ENCODE results near the gene IPP.
"Not testable (repeated sequence)": the region's sequence is repeated elsewhere in the genome, so short reads cannot be mapped to it uniquely, and the experiment has no call there.

IPP gene

DNA sequence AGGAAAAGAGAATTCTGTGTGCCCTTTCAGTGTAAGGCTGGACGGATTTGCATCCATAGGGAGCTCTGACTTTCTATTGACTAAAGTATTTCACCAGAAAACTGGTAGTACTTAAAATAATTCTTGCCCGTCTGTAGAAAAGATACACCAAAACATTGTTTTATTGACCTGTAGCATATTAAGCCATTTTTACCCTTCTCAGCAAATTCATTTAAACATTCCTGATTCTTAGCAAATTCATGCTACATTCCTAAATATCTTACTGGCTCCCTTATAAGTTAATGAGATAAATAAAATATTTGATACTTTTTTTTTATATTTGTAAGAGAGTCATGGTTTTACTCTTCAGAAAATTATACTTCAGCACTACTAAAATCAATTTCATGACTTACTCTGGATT lies 1.6 kb upstream of the IPP start:
- H4K20me1 ChIP-seq = no peaks in the 10 kb centered on the region
- H3K9ac ChIP-seq = no peak overlapping the region
- peaks cover 12 to 23% (median 19%) of the 10 kb centered on the region in 10 experiments for H3K4me1 ChIP-seq
- H3K27me3 ChIP-seq = no peaks in the 10 kb centered on the region
- H3K27ac ChIP-seq = no peak overlapping the region; a peak in 1 of 22 replicates
- no peak overlapping the region for H3K4me3 ChIP-seq
- peaks cover 30 to 40% (median 35%) of the 10 kb centered on the region in 11 experiments for H3K9me3 ChIP-seq (replicated peaks in 1 of 11)
- H3K36me3 ChIP-seq = peaks cover 0 to 11% (median 0%) of the 10 kb centered on the region in 11 experiments; a peak in 2 of 22 replicates
- peak overlapping the region in 1 of 11 experiments; percentile 92; a peak in 1 of 22 replicates for H3K4me2 ChIP-seq
- TF ChIP-seq Cebpa-rat (IDR thresholded peaks at IDR 0.05) = no peak

DNA sequence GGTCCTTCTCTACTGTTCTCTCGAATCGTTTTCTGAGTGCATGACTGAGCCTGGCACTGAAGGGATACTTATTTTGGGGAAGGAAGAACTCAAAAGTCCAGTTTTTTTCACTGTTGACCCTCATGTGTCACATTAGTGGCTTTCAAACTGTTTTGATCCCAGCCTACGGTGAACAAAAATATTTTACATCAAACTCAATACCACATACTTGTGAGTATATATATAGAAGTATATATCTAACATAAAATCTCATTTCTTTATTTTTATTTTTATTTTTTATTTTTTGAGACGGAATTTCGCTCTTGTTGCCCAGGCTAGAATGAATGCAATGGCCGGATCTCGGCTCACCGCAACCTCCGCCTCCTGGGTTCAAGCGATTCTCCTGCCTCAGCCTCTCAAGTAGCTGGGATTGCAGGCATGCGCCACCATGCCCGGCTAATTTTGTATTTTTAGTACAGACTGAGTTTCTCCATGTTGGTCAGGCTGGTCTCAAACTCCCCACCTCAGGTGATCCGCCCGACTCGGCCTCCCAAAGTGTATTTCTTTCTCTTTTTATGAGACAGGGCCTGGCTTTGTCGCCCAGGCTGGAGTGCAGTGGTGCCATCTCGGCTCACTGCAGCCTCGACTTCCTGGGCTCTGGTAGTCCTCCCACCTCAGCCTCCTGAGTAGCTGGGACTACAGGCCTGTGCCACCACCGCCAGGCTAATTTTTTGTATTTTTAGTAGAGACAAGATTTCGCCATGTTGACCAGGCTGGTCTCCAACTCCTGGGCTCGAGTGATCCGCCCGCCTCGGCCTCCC lies 786 bp upstream of the IPP start:
- peak overlapping the region; percentile 51 to 67 (median 57); a peak in 19 of 20 replicates for H3K4me3 ChIP-seq
- H3K4me2 ChIP-seq = peak overlapping the region; percentile 80 to 92 (median 85)
- not testable (repeated sequence) for H4K20me1 ChIP-seq, H3K27me3 ChIP-seq
- peak overlapping the region; percentile 92 to 99 (median 97) for H3K27ac ChIP-seq
- peaks cover 12 to 23% (median 19%) of the 10 kb centered on the region in 10 experiments for H3K4me1 ChIP-seq
- peak overlapping the region; percentile 87 to 97 (median 90) for H3K9ac ChIP-seq
- H3K9me3 ChIP-seq (replicated peaks in 1 of 11) = peaks cover 30 to 39% (median 35%) of the 10 kb centered on the region in 11 experiments
- H3K36me3 ChIP-seq = peaks cover 0 to 11% (median 0%) of the 10 kb centered on the region in 11 experiments; a peak in 2 of 22 replicates

DNA sequence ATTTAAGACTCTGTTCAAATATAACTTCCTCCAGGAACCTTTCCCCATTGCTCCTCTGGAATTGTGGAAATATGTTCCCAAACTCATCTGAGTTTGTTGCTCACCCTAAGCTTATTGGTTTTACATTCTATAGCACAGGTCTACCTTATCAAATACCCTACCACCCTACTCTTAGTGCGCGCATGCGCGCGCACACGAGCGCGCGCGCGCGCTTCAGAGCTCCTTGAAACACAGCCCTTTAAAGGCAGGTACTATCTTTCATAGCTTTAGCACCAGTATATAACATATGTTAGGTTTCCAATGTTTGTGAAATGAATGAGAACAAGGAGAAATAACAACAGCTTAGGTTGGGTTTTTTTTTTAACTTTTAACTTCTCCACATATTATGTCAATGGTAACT lies 3.5 kb downstream of the IPP start:
- peaks cover 12 to 23% (median 19%) of the 10 kb centered on the region in 10 experiments for H3K4me1 ChIP-seq
- no peak for TF ChIP-seq Cebpa-rat (IDR thresholded peaks at IDR 0.05)
- no peak overlapping the region for H3K9ac ChIP-seq
- H3K9me3 ChIP-seq (replicated peaks in 1 of 11) = no peaks in the 10 kb centered on the region; a peak in 3 of 22 replicates
- no peaks in the 10 kb centered on the region for H4K20me1 ChIP-seq
- no peaks in the 10 kb centered on the region for H3K27me3 ChIP-seq
- H3K36me3 ChIP-seq = 0 out of 22 replicates have a peak, but pooled peaks cover 0 to 5% (median 0%) of the 10 kb centered on the region in 11 experiments
- no peak overlapping the region for H3K27ac ChIP-seq
- no peak overlapping the region for H3K4me2 ChIP-seq
- no peak overlapping the region for H3K4me3 ChIP-seq

DNA sequence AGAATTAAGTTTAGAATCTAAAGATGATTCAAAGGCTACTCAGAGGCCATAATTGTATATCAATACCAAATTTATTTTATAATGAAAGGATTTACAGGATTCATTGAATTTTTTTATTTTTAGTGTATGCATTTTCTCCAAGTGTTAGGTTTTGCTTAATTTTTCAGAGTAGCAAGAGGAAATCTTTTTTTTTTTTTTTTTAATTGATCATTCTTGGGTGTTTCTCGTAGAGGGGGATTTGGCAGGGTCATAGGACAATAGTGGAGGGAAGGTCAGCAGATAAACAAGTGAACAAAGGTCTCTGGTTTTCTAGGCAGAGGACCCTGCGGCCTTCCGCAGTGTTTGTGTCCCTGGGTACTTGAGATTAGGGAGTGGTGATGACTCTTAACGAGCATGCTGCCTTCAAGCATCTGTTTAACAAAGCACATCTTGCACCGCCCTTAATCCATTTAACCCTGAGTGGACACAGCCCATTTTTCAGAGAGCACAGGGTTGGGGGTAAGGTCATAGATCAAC lies 10.8 kb downstream of the IPP start:
- H3K27ac ChIP-seq = not testable (repeated sequence)
- peaks cover 0 to 12% (median 0%) of the 10 kb centered on the region in 11 experiments; a peak in 4 of 22 replicates for H3K9me3 ChIP-seq (replicated peaks in 1 of 11)

DNA sequence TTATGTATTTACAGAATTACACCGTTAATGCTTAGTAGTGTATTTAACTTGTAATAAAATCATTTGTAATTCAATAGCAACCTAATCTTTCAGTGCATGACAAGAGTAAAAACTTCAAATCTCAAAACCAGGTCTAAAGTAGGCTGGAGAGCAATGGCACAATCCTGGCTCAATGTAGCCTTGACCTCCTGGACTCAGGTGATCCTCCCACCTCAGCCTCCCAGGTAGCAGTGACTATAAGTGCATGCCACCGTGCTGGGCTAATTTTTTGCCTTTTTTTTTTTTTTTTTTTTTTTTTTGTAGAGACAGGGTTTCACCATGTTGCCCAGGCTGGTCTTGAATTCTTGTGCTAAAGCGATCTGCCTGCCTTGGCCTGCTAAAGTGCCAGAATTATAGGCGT lies 11.3 kb downstream of the IPP start:
- Histone ChIP-seq H3K9me3 (replicated peaks in 1 of 11) (peaks cover 0 to 12% (median 0%) of the 10 kb centered on the region in 11 experiments; a peak in 4 of 22 replicates), H3K27me3 (no peaks in the 10 kb centered on the region), H3K4me2 (no peak overlapping the region), H3K27ac (no peak overlapping the region), H3K9ac (no peak overlapping the region), H4K20me1 (no peaks in the 10 kb centered on the region), H3K4me1 (peaks cover 0 to 24% (median 11%) of the 10 kb centered on the region in 10 experiments; a peak in 15 of 20 replicates), H3K36me3 (peaks cover 0 to 9% (median 0%) of the 10 kb centered on the region in 11 experiments; a peak in 2 of 22 replicates), H3K4me3 (no peak overlapping the region)
- no peak for TF ChIP-seq Cebpa-rat (IDR thresholded peaks at IDR 0.05)

More for the DNA sequence above, 10.8 kb downstream of the IPP start:
- not testable (repeated sequence) for H3K4me2 ChIP-seq, H3K27me3 ChIP-seq, H3K4me3 ChIP-seq, H3K9ac ChIP-seq, H3K36me3 ChIP-seq, H4K20me1 ChIP-seq
- peaks cover 0 to 21% (median 11%) of the 10 kb centered on the region in 10 experiments; a peak in 15 of 20 replicates for H3K4me1 ChIP-seq

DNA sequence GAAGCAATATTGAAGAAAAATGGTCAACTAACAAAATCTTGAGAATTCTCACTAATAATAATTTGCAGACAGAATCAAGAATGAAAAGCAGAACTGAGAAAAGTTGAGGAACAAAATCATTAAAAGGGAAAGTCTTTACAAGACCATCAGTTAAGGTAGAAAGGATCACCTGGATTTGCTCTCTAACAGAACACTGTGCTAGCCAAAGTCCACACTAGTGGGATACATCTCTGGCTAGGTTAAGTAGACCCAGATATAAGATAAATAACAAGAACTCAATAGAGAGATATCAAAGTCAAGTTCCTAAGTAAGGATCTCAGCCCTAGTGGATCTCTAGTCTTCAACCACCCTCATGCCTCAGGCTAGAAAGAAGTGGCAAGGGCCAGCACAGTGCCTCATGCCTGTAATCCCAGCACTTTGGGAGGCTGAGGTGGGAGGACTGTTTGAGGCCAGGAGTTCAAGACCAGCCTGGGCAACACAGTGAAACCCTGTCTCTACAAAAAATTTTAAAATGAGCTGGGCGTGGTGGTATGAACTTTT lies 19.6 kb downstream of the IPP start:
- Histone ChIP-seq H3K27me3 (no peaks in the 10 kb centered on the region), H3K27ac (no peak overlapping the region), H4K20me1 (no peaks in the 10 kb centered on the region), H3K4me3 (no peak overlapping the region), H3K36me3 (peaks cover 0 to 5% (median 0%) of the 10 kb centered on the region in 11 experiments; a peak in 1 of 22 replicates), H3K9ac (no peak overlapping the region), H3K9me3 (replicated peaks in 1 of 11) (no peaks in the 10 kb centered on the region), H3K4me2 (no peak overlapping the region), H3K4me1 (peaks cover 0 to 18% (median 9%) of the 10 kb centered on the region in 10 experiments; a peak in 15 of 20 replicates)
- TF ChIP-seq Cebpa-rat (IDR thresholded peaks at IDR 0.05) = no peak

DNA sequence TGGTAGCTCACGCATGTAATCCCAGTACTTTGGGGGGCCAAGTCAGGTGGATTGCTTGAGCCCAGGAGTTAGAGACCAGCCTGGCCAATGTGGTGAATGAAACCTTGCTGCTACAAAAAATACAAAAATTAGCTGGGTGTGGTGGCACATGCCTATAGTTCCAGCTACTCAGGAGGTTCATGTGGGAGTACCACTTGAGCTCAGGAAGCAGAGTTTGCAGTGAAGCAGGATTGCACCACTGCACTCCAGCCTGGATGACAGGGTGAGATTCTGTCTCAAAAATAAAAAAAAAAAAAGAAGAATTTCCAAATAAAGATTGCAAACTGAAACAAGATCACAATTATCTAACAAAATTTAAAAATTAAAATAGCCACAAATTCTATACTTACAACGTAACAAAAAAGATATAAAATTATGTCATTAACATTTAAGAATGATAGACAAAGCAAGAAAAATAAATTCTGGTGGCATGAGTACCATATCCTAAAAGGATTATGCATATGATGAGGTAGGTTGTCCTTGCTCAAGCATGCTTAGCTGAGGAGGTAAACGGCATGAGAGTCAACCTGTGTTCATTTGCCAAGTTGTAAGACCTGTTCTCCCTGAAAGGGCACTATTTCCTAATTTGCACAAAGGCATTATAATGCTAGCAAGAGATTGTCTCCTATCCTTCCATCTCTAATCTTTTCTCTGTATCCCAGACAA lies 20.2 kb downstream of the IPP start:
- no peaks in the 10 kb centered on the region for H3K9me3 ChIP-seq (replicated peaks in 1 of 11)
- H4K20me1 ChIP-seq = no peaks in the 10 kb centered on the region
- peaks cover 0 to 5% (median 0%) of the 10 kb centered on the region in 11 experiments; a peak in 1 of 22 replicates for H3K36me3 ChIP-seq
- peaks cover 0 to 12% (median 3%) of the 10 kb centered on the region in 10 experiments; a peak in 11 of 20 replicates for H3K4me1 ChIP-seq
- no peak overlapping the region for H3K4me2 ChIP-seq
- no peak overlapping the region for H3K27ac ChIP-seq
- H3K9ac ChIP-seq = no peak overlapping the region
- H3K27me3 ChIP-seq = no peaks in the 10 kb centered on the region
- no peak for TF ChIP-seq Cebpa-rat (IDR thresholded peaks at IDR 0.05)
- no peak overlapping the region for H3K4me3 ChIP-seq

DNA sequence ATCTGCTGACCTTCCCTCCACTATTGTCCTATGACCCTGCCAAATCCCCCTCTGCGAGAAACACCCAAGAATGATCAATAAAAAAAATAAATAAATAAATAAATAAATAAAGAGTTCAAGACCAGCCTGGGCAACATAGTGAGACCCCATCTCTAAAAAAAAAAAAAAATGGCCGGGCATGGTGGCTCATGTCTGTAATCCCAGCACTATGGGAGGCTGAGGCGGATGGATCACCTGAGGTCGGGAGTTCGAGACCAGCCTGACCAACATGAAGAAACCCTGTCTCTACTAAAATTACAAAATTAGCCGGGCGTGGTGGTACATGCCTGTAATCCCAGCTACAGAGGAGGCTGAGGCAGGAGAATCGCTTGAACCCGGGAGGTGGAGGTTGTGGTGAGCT lies 24.4 kb downstream of the IPP start:
- peaks cover 0 to 10% (median 0%) of the 10 kb centered on the region in 10 experiments; a peak in 5 of 20 replicates for H3K4me1 ChIP-seq
- H4K20me1 ChIP-seq = not testable (repeated sequence)

More for the DNA sequence above, 24.4 kb downstream of the IPP start:
- not testable (repeated sequence) for H3K9ac ChIP-seq; H3K4me2 ChIP-seq; H3K27ac ChIP-seq; H3K4me3 ChIP-seq; H3K36me3 ChIP-seq; H3K9me3 ChIP-seq (replicated peaks in 1 of 11); H3K27me3 ChIP-seq
